Activated naive CD4-positive, alpha-beta T cell treated with Interleukin-2 at 50 U/mL for 16 hours (primary cell): ENCODE data around the gene ARL4A.
"Not testable (repeated sequence)": the region's sequence is repeated elsewhere in the genome, so short reads cannot be mapped to it uniquely, and the experiment has no call there.

Source experiments
- DNase-seq: peaks from one replicate; pipeline ENCODE4 v3.0.0-alpha.2; 2020

Gene ARL4A

DNA sequence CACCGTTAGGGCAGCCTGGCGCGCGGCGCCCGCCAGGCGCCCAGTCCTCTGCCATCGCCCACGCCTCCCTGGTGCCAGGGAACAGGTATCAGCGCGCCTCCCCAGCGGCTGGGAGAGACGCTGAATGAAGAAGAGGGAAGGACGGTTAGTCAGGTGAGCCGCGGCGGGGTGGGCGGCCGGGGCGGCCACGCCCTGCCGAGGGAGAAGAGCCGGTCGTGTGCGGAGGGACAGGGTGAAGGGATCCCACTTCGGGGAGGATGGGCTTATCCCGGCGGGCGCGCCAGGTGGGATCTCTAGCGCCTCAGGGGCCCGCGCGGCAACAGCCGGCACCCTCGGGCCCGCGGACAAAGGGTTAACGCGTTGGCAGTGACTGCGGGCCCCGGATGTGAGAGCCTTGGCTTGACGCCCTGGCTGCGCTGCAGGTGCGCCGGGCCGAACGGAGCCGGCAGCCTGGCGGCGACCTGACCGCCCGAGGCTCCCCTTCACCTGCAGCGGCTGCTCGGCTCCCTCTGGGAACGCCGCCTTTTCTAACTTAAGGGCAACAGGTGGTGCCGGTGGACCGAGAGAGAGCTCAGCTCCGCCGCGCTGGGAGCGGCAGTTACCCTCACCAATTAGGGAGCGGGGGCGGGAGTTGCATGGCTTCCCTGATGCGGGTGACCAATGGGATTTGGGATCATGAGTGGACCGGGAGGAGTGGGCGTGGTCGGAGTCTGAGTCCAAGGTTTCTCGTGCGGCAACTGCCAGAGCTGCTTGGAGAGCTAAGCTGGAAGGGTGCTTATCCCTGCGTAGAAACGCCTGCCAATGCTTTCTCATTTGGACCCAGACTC, at the start of gene ARL4A:
TSS of gene ARL4A (plus strand) at position 743 of the 827 bp plus-strand sequence. CDS start 622 bp downstream, outside the sequence.
- peak; percentile 88 for DNase-seq

DNA sequence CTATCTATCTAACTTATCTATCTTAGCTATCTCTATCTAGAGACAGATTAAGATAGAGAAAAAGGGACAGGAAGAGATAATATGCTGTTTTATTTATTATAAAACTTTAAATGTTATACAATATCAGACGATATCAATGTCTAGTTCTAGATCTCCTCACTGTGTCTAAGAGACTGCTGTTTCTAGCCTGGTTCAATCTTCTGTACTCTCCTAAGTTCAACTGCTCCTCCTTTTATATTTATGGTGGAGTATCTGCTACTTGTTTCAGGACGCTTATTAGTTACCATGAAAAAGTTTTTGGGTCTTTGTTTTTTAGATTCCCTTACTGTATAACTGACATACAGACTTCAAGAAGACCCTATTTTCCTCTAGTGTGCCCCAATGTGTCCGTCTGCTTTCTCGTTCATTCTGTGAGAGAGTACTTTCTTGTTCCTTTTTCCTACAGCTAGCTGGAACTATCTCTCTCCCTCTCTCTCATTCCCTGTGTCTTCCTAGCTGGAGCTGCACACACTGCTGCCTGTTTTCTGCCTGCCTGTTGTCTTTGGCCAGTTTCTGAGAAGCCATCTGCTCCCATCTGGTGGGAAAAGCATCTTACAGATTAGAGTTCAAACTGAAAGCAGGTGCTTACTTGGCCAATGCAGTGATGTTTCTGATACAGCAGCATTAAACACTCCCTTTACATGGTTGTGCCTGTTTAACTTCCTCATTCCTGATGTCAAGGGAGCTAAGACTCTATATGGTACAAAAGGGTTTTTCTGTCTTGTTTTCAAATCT, 49.4 kb upstream of the ARL4A start:
- DNase-seq = no peak

- DNase-seq = no peak
These were observed 48.5 kb upstream of the ARL4A start for GRCh38 chr7:12638851-12639456.

DNA sequence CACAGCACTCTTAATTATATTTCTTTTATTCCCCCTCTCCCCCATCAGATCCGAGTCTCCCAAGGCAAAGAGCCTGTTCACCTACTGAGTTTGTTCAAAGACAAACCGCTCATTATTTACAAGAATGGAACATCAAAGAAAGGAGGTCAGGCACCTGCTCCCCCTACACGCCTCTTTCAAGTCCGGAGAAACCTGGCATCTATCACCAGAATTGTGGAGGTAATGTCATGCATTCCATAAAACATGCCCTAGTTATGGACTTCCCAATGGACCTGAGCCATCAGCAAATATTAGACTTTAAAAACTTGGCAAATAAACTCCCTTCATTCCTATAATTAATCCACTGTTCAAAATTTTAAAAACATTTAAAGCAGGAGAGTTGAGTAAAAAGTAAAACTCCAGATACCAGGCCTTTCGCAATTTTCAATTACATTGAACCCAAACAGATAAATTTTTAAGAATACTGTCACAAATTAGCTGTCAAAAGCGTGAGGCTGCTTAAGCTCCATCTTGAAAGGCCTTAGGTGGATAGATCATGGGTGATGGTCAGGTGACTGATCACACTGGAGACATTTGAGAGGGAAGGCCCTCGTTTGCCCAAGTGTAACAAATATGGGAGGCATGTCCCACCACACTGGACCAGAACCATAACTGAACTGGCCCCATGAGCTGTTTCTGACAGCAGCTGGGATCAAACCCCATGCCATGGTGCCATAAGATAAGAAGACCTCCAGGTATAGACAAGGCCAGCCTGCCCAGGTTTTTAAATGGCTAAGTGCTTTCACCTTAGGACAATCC, 46.9 kb upstream of the ARL4A start:
- no peak for DNase-seq

DNA sequence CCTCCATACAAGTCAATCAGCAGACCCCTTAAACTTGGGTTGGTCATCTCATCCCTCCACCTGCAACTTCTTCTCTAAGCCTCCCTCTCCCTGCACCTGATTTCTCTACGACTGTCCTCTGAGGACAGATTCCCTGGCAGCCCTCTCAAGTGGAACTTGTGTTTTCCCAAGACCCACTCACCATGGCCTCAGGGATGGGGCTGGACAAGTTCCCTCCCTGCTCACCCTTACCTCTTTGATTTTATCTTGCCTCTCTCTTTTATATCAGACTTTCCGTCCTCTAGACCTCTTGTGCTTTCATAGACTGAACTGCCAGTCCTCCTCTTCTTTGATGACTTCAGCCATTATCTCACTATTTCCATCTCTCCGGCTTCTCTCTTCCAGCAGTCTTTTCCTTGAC, 46.2 kb upstream of the ARL4A start:
- DNase-seq = no peak

DNA sequence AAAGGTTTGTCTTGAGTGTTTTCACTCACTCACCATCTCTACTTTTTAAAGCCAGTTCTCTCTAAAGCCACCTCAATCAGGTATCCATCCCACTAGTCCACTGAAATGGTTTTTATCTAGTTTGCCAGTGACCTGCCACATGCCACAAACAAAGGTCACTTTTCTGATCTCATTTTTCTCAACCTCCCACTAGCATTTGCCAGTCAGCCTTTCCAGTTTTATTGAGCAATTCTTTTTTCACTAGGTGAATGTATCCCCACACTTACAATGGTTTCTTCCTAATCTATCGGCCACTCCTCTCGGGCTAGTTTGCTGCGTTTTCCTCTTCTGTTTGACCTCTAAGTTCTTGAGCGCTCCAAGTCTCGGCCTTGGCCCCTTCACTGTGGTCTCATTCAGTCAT, 44.9 kb upstream of the ARL4A start:
- DNase-seq = no peak

- DNase-seq = no peak
These were observed 44.3 kb upstream of the ARL4A start for GRCh38 chr7:12643001-12643643.

DNA sequence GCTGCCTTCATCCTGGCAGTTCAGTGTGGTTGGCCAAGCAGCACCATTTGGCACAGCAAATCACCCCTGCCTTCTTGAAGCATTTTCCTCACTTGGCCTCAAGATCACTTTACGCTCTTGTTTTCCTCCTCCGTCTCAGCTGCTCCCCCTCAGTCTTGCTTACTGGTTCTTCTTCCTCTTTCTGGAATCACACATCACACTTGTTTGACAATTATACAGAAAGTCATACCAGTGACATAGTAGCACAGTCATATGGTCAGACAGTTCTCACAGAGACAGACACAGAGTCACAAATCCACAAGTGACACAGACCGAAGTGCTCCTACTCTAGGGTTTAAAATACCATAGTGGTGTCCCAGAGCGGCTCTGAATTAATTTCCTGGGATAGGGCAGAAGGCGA, 43.8 kb upstream of the ARL4A start:
- no peak for DNase-seq

GRCh38 chr7:12645212-12645611, 42.2 kb upstream of the ARL4A start:
- not testable (repeated sequence) for DNase-seq

GRCh38 chr7:12646139-12646538, 41.3 kb upstream of the ARL4A start:
- no peak for DNase-seq

- no peak for DNase-seq
These were observed 39.8 kb upstream of the ARL4A start for GRCh38 chr7:12647364-12648219.

- no peak for DNase-seq
These were observed 38.6 kb upstream of the ARL4A start for GRCh38 chr7:12648704-12649261.

- DNase-seq = no peak
These were observed 38.1 kb upstream of the ARL4A start for GRCh38 chr7:12649348-12649747.

- no peak for DNase-seq
These were observed 37.4 kb upstream of the ARL4A start for GRCh38 chr7:12650080-12650479.

- no peak for DNase-seq
These were observed 34.3 kb upstream of the ARL4A start for GRCh38 chr7:12653110-12653509.

DNA sequence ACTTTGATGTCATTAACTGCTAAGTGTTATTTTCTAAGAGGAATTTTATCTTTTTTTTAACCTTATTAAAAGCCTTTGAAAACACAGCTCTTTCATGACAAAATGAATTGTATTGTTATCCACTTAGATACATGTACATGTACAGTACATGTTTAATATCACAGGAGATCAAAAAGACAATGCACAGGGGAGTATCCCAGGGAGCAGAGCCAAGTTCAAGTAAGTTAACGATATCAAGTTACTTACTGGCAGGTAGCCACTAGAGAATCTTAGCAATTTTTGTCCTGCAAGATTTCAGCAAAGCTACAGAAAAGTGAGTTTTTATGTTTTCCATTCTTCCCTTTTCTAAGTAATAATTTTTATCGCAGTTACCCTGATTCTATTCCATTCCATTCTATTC, 33.9 kb upstream of the ARL4A start:
- DNase-seq = no peak

DNA sequence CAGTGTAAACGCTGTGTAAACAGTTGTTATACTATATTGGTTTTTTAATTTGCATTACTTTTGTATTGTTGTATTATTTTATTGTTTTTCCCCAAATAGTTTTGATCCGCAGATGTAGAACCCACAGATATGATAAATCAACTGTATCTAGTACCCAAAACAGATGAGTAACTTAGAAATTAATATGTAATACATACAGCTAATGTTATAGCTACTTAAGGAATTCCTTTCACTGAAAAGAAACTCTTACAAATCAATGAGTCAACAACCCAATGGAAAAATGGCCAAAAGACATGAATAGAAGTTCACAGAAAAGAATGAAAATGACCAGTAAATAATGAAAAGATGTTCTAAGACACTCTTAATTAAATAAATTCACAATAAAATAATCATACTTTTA, 32.3 kb upstream of the ARL4A start:
- DNase-seq = no peak

- not testable (repeated sequence) for DNase-seq
These were observed 27.0 kb upstream of the ARL4A start for GRCh38 chr7:12660423-12660822.

- not testable (repeated sequence) for DNase-seq
These were observed 26.4 kb upstream of the ARL4A start for GRCh38 chr7:12660986-12661385.

GRCh38 chr7:12661581-12661980, 25.9 kb upstream of the ARL4A start:
- no peak for DNase-seq
